Measurements from ENCODE around the gene FGF14. TPM values are rescaled to one million over a fixed set of nuclear protein-coding genes. Genes with fewer than 3 reads are reported as not detected.

FGF14 gene
- total and polyA plus RNA-seq, 5 donors from 2014 or later = 0.09 TPM; not detected in 4

DNA sequence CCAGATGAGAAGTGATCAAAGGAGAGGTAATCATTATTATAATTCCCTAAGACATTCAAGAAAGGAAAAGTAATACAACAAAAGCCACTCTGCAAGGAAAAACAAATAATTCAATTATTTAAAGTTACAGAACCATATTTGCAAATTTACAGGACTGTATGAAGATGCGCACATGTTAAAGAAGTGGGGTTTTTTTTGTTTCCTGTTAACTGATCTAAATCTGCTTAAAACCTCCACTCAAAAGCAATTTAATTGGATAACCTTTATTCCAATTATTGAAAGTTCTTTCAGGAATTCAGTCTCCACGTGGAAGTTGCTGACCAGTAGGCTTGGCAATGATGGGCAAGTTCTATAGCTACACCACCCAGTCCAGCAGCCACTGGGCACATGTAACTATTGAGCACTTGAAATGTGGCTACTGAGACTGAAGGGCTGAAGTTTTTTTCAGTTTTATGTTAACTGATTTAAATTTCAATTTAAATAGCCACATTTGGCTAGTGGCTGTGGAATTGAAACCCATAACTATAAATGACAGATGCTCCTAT is 232.3 kb downstream of the FGF14 start:
- Histone ChIP-seq H3K27me3 (ENCODE audit: control insufficient read depth, insufficient read depth, low read length) (no peaks in the 10 kb centered on the region), H3K4me1 (ENCODE audit: control insufficient read depth, insufficient read depth, low read length, poor library complexity, severe bottlenecking) (no peaks in the 10 kb centered on the region), H3K36me3 (ENCODE audit: control insufficient read depth, insufficient read depth, low read length) (no peaks in the 10 kb centered on the region), H3K27ac (ENCODE audit: insufficient read depth, low read length, poor library complexity, severe bottlenecking) (no peak overlapping the region), H3K9me3 (ENCODE audit: control insufficient read depth in 2 of 2, low read length in 2 of 2) (no peaks in the 10 kb centered on the region), H3K4me3 (ENCODE audit: low read depth, low read length) (no peak overlapping the region)
- Mint-ChIP-seq H3K27ac (no peak overlapping the region), H3K36me3 (no peaks in the 10 kb centered on the region), H3K4me3 (no peak overlapping the region), H3K9me3 (peaks cover 0 to 3% (median 0%) of the 10 kb centered on the region in 7 donors), H3K27me3 (no peaks in the 10 kb centered on the region), H3K4me1 (no peaks in the 10 kb centered on the region)
- ATAC-seq (ENCODE audit: low read depth in 2 of 2) (no peak), DNase-seq (no peak)

DNA sequence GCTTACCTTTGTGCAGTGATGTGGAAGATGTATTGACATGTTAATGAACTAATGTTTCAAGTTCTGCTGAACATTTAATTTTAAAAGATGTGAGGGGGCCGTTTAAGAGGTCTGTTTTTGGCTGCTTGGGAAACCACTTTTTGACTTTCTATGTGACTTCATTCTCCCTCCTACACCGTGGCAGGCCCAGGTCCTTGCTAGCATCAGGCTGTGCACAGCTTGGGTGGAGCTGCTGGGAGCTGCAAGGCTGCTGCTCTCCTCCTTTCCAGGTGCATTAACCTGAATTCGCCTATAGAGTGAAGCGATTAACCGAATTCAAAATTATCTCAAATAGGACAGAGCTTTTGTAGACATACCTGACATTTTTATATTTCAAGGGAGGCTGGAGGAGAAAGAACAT is 249.1 kb downstream of the FGF14 start:
- Histone ChIP-seq H3K4me1 (ENCODE audit: control insufficient read depth, insufficient read depth, low read length, poor library complexity, severe bottlenecking) (no peaks in the 10 kb centered on the region), H3K9me3 (ENCODE audit: control insufficient read depth in 2 of 2, low read length in 2 of 2) (no peaks in the 10 kb centered on the region), H3K4me3 (ENCODE audit: low read depth, low read length) (no peak overlapping the region), H3K27me3 (ENCODE audit: control insufficient read depth, insufficient read depth, low read length) (no peaks in the 10 kb centered on the region), H3K27ac (ENCODE audit: insufficient read depth, low read length, poor library complexity, severe bottlenecking) (no peak overlapping the region), H3K36me3 (ENCODE audit: control insufficient read depth, insufficient read depth, low read length) (no peaks in the 10 kb centered on the region)
- Mint-ChIP-seq H3K27ac (peak overlapping the region in 1 of 3 donors; percentile 66), H3K9me3 (peaks cover 0 to 3% (median 0%) of the 10 kb centered on the region in 7 donors), H3K27me3 (no peaks in the 10 kb centered on the region), H3K36me3 (no peaks in the 10 kb centered on the region), H3K4me1 (no peaks in the 10 kb centered on the region), H3K4me3 (no peak overlapping the region)
- DNase-seq (no peak), ATAC-seq (ENCODE audit: low read depth in 2 of 2) (no peak)

- ATAC-seq (ENCODE audit: low read depth in 2 of 2) (no peak), DNase-seq (no peak)
- Histone ChIP-seq H3K27me3 (ENCODE audit: control insufficient read depth, insufficient read depth, low read length) (no peaks in the 10 kb centered on the region), H3K36me3 (ENCODE audit: control insufficient read depth, insufficient read depth, low read length) (no peaks in the 10 kb centered on the region), H3K9me3 (ENCODE audit: control insufficient read depth in 2 of 2, low read length in 2 of 2) (no peaks in the 10 kb centered on the region), H3K27ac (ENCODE audit: insufficient read depth, low read length, poor library complexity, severe bottlenecking) (no peak overlapping the region), H3K4me3 (ENCODE audit: low read depth, low read length) (no peak overlapping the region), H3K4me1 (ENCODE audit: control insufficient read depth, insufficient read depth, low read length, poor library complexity, severe bottlenecking) (no peaks in the 10 kb centered on the region)
- H3K27me3 Mint-ChIP-seq = no peaks in the 10 kb centered on the region
- H3K36me3 Mint-ChIP-seq = no peaks in the 10 kb centered on the region
- H3K4me1 Mint-ChIP-seq = peaks cover 0 to 4% (median 0%) of the 10 kb centered on the region in 4 donors
- peaks cover 0 to 2% (median 0%) of the 10 kb centered on the region in 7 donors for H3K9me3 Mint-ChIP-seq
- H3K4me3 Mint-ChIP-seq = no peak overlapping the region
- H3K27ac Mint-ChIP-seq = no peak overlapping the region
These were observed 254.5 kb downstream of the FGF14 start for GRCh38 chr13:102147353-102147752.

DNA sequence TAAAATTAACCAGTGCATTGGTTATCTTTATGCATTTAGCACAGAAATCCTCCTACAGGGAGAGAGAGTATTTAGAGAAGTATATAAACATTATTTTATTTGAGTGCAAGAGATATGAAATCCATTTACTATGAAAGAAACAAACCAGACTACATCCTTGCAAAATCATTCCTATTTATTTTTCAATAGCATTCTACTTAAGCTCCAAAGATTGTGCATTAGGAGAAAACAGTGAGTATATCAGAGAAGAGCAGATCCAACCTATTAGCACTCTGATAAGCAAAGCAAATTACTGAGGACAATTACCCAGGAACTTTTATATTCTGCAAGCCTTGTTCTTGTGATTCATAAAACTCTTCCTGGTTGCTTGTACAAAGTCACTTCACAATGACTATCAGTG is 256.1 kb downstream of the FGF14 start:
- Mint-ChIP-seq H3K36me3 (no peaks in the 10 kb centered on the region), H3K27me3 (no peaks in the 10 kb centered on the region), H3K9me3 (peaks cover 0 to 2% (median 0%) of the 10 kb centered on the region in 7 donors), H3K4me3 (no peak overlapping the region), H3K27ac (no peak overlapping the region), H3K4me1 (peaks cover 0 to 4% (median 0%) of the 10 kb centered on the region in 4 donors)
- Histone ChIP-seq H3K27me3 (ENCODE audit: control insufficient read depth, insufficient read depth, low read length) (no peaks in the 10 kb centered on the region), H3K4me1 (ENCODE audit: control insufficient read depth, insufficient read depth, low read length, poor library complexity, severe bottlenecking) (no peaks in the 10 kb centered on the region), H3K9me3 (ENCODE audit: control insufficient read depth in 2 of 2, low read length in 2 of 2) (no peaks in the 10 kb centered on the region), H3K36me3 (ENCODE audit: control insufficient read depth, insufficient read depth, low read length) (no peaks in the 10 kb centered on the region), H3K4me3 (ENCODE audit: low read depth, low read length) (no peak overlapping the region), H3K27ac (ENCODE audit: insufficient read depth, low read length, poor library complexity, severe bottlenecking) (no peak overlapping the region)
- no peak for DNase-seq
- no peak for ATAC-seq (ENCODE audit: low read depth in 2 of 2)

GRCh38 chr13:102142473-102142826 is 259.4 kb downstream of the FGF14 start:
- Histone ChIP-seq H3K4me3 (ENCODE audit: low read depth, low read length) (no peak overlapping the region), H3K4me1 (ENCODE audit: control insufficient read depth, insufficient read depth, low read length, poor library complexity, severe bottlenecking) (no peaks in the 10 kb centered on the region), H3K9me3 (ENCODE audit: control insufficient read depth in 2 of 2, low read length in 2 of 2) (no peaks in the 10 kb centered on the region), H3K27ac (ENCODE audit: insufficient read depth, low read length, poor library complexity, severe bottlenecking) (no peak overlapping the region), H3K27me3 (ENCODE audit: control insufficient read depth, insufficient read depth, low read length) (no peaks in the 10 kb centered on the region), H3K36me3 (ENCODE audit: control insufficient read depth, insufficient read depth, low read length) (no peaks in the 10 kb centered on the region)
- Mint-ChIP-seq H3K4me1 (peaks cover 0 to 4% (median 0%) of the 10 kb centered on the region in 4 donors), H3K4me3 (no peak overlapping the region), H3K27ac (no peak overlapping the region), H3K27me3 (no peaks in the 10 kb centered on the region), H3K36me3 (no peaks in the 10 kb centered on the region), H3K9me3 (no peaks in the 10 kb centered on the region)
- DNase-seq (no peak), ATAC-seq (ENCODE audit: low read depth in 2 of 2) (no peak)

GRCh38 chr13:102141625-102142472 is 260.0 kb downstream of the FGF14 start:
- DNase-seq = peak in 1 of 3 donors; percentile 5
- no peaks in the 10 kb centered on the region for H3K36me3 ChIP-seq (ENCODE audit: control insufficient read depth, insufficient read depth, low read length)

DNA sequence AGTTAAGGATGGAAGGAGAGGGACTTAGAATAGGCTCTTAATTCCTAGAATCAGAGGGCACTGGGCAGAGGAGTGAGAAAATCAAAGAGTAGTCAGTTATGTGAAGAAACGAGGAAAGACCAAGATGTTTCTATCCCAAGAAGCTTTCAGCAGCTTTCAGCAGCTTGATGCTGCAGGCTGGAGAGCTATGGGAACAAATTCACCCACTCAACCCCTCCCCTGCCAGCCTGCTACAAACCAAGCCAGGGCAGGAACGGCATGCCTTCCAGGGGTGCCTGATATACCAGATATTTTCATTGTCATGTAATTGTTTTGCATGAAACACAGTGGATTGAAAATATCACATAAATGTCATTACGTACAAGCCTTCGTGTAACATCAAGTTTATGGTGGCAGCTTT is 262.2 kb downstream of the FGF14 start:
- H3K27me3 ChIP-seq (ENCODE audit: control insufficient read depth, insufficient read depth, low read length) = no peaks in the 10 kb centered on the region
- no peak for ATAC-seq (ENCODE audit: low read depth in 2 of 2)
- Mint-ChIP-seq H3K27me3 (no peaks in the 10 kb centered on the region), H3K4me3 (no peak overlapping the region), H3K4me1 (peaks cover 0 to 4% (median 0%) of the 10 kb centered on the region in 4 donors), H3K9me3 (no peaks in the 10 kb centered on the region), H3K27ac (no peak overlapping the region), H3K36me3 (no peaks in the 10 kb centered on the region)
- H3K9me3 ChIP-seq (ENCODE audit: control insufficient read depth in 2 of 2, low read length in 2 of 2) = no peaks in the 10 kb centered on the region
- no peaks in the 10 kb centered on the region for H3K4me1 ChIP-seq (ENCODE audit: control insufficient read depth, insufficient read depth, low read length, poor library complexity, severe bottlenecking)
- DNase-seq = no peak
- no peaks in the 10 kb centered on the region for H3K36me3 ChIP-seq (ENCODE audit: control insufficient read depth, insufficient read depth, low read length)
- H3K4me3 ChIP-seq (ENCODE audit: low read depth, low read length) = no peak overlapping the region
- H3K27ac ChIP-seq (ENCODE audit: insufficient read depth, low read length, poor library complexity, severe bottlenecking) = no peak overlapping the region

More at GRCh38 chr13:102141625-102142472, 260.0 kb downstream of the FGF14 start:
- Histone ChIP-seq H3K4me3 (ENCODE audit: low read depth, low read length) (no peak overlapping the region), H3K4me1 (ENCODE audit: control insufficient read depth, insufficient read depth, low read length, poor library complexity, severe bottlenecking) (no peaks in the 10 kb centered on the region), H3K9me3 (ENCODE audit: control insufficient read depth in 2 of 2, low read length in 2 of 2) (no peaks in the 10 kb centered on the region), H3K27ac (ENCODE audit: insufficient read depth, low read length, poor library complexity, severe bottlenecking) (no peak overlapping the region), H3K27me3 (ENCODE audit: control insufficient read depth, insufficient read depth, low read length) (no peaks in the 10 kb centered on the region)
- peaks cover 0 to 4% (median 0%) of the 10 kb centered on the region in 4 donors for H3K4me1 Mint-ChIP-seq
- H3K4me3 Mint-ChIP-seq = no peak overlapping the region
- H3K9me3 Mint-ChIP-seq = no peaks in the 10 kb centered on the region
- H3K27me3 Mint-ChIP-seq = no peaks in the 10 kb centered on the region
- no peak for ATAC-seq (ENCODE audit: low read depth in 2 of 2)
- H3K36me3 Mint-ChIP-seq = no peaks in the 10 kb centered on the region
- H3K27ac Mint-ChIP-seq = no peak overlapping the region
